ENCODE measurements around the gene NRG2.

NRG2 gene

GRCh38 chr5:139958432-139959148 lies 84.5 kb downstream of the NRG2 start:
- TF ChIP-seq MYC (IDR thresholded peaks at IDR 0.05; ENCODE audit: low read depth, low read length) (no peak), MAX (IDR thresholded peaks at IDR 0.05; ENCODE audit: low read depth, low read length) (no peak), POLR2A (IDR thresholded peaks at IDR 0.05; ENCODE audit: extremely low read depth, insufficient read length) (no peak)
- TF ChIP-seq, protein P1, sequence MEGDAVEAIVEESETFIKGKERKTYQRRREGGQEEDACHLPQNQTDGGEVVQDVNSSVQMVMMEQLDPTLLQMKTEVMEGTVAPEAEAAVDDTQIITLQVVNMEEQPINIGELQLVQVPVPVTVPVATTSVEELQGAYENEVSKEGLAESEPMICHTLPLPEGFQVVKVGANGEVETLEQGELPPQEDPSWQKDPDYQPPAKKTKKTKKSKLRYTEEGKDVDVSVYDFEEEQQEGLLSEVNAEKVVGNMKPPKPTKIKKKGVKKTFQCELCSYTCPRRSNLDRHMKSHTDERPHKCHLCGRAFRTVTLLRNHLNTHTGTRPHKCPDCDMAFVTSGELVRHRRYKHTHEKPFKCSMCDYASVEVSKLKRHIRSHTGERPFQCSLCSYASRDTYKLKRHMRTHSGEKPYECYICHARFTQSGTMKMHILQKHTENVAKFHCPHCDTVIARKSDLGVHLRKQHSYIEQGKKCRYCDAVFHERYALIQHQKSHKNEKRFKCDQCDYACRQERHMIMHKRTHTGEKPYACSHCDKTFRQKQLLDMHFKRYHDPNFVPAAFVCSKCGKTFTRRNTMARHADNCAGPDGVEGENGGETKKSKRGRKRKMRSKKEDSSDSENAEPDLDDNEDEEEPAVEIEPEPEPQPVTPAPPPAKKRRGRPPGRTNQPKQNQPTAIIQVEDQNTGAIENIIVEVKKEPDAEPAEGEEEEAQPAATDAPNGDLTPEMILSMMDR (IDR thresholded peaks at IDR 0.05; ENCODE audit: low read depth, low read length) = no peak
- H3K4me3 ChIP-seq (ENCODE audit: low read depth, low read length) = no peak overlapping the region
- peak; percentile 12 for DNase-seq (ENCODE audit: low read depth)

- DNase-seq (ENCODE audit: low read depth) = no peak
- H3K4me3 ChIP-seq (ENCODE audit: low read depth, low read length) = no peak overlapping the region
- TF ChIP-seq POLR2A (IDR thresholded peaks at IDR 0.05; ENCODE audit: extremely low read depth, insufficient read length) (no peak), MAX (IDR thresholded peaks at IDR 0.05; ENCODE audit: low read depth, low read length) (no peak), MYC (IDR thresholded peaks at IDR 0.05; ENCODE audit: low read depth, low read length) (no peak)
- TF ChIP-seq, protein P1 (IDR thresholded peaks at IDR 0.05; ENCODE audit: low read depth, low read length) = no peak
These were observed 86.8 kb downstream of the NRG2 start for GRCh38 chr5:139956342-139956741.

DNA sequence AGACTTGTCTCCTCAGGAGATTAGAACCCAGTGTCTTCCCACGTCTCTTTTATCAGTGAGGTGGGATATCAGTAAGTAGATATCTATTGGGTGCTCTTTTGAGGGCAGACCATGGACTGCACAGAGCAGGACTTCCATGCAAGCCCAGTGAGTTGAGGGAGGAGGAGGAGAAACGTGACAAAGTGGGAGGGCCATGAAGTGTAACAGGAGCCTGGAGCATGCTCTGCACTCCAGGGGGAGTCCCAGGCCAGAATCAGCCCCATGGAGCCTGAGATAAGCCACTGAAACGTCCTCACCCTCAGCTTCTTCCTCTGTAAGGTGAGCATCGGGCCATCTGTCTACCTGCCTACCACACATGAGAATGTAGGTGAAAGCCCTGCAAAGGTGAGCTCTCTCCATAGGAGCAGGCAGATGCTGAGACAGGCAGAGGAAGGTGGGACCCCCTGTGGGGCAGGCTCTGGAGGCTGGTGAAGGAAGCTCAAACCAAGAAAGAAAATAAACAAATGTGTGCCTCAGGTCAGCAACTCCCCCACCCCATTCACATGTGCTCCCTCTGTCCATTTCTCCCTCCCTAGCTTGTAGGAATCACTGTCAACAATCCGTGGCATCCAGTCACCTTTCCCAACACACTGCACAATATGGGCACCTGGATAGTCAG lies 87.4 kb downstream of the NRG2 start:
- TF ChIP-seq, protein P1 (IDR thresholded peaks at IDR 0.05; ENCODE audit: low read depth, low read length) = no peak
- no peak for TF ChIP-seq MAX (IDR thresholded peaks at IDR 0.05; ENCODE audit: low read depth, low read length)
- no peak for TF ChIP-seq POLR2A (IDR thresholded peaks at IDR 0.05; ENCODE audit: extremely low read depth, insufficient read length)
- TF ChIP-seq MYC (IDR thresholded peaks at IDR 0.05; ENCODE audit: low read depth, low read length) = no peak
- H3K4me3 ChIP-seq (ENCODE audit: low read depth, low read length) = no peak overlapping the region
- no peak for DNase-seq (ENCODE audit: low read depth)

- H3K4me3 ChIP-seq (ENCODE audit: low read depth, low read length) = no peak overlapping the region
- TF ChIP-seq MYC (IDR thresholded peaks at IDR 0.05; ENCODE audit: low read depth, low read length) (no peak), MAX (IDR thresholded peaks at IDR 0.05; ENCODE audit: low read depth, low read length) (no peak), POLR2A (IDR thresholded peaks at IDR 0.05; ENCODE audit: extremely low read depth, insufficient read length) (no peak)
- TF ChIP-seq, protein P1 (IDR thresholded peaks at IDR 0.05; ENCODE audit: low read depth, low read length) = no peak
- no peak for DNase-seq (ENCODE audit: low read depth)
These were observed 88.0 kb downstream of the NRG2 start for GRCh38 chr5:139955053-139955605.

DNA sequence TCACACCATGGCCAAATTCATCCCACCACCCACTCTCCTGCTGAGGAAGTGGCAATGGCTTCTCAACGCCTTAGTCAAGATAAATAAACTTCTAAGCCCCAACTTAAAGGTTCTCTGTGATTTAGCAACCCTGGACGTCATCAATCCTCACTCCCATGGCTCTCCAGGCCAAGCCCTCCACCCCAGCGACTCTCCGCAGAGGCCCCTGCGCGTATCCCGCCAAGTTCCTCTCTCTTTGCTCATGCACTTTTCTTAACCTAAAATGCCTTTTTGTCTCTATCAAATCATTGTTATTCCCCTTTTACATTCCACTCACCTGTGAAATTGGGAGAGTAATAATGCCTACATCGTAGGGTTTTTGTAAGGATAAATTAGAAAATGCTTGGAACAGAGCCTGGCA lies 88.6 kb downstream of the NRG2 start:
- no peak overlapping the region for H3K4me3 ChIP-seq (ENCODE audit: low read depth, low read length)
- TF ChIP-seq, protein P1 (IDR thresholded peaks at IDR 0.05; ENCODE audit: low read depth, low read length) = no peak
- no peak for TF ChIP-seq MAX (IDR thresholded peaks at IDR 0.05; ENCODE audit: low read depth, low read length)
- TF ChIP-seq MYC (IDR thresholded peaks at IDR 0.05; ENCODE audit: low read depth, low read length) = no peak
- TF ChIP-seq POLR2A (IDR thresholded peaks at IDR 0.05; ENCODE audit: extremely low read depth, insufficient read length) = no peak
- no peak for DNase-seq (ENCODE audit: low read depth)

Measured in NB4 (cell line).